Measurements from ENCODE around the gene PLPPR1.
"Not testable (repeated sequence)": the region's sequence is repeated elsewhere in the genome, so short reads cannot be mapped to it uniquely, and the experiment has no call there.

The PLPPR1 gene

GRCh38 chr9:101050650-101051049, 22.1 kb downstream of the PLPPR1 start:
- DNase-seq: no peak

DNA sequence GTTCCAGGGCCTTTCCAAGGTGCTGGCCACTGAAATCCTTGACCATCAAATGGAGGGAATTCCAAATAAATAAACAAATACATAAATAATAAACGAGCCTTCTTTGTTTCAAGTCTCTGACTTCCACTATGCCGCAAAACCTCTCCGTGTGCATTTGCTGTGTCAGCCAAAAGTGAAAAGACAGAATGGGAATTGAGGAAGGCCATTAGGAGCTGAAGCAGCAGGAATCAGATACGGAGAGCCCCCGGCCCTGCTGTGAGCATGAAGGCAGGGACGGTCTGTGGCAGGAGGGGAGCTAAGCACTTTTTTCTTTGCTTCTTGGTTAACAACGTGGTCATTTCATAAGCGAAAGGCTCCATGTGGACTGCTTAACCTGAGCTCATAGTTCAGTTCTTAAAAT, 26.1 kb downstream of the PLPPR1 start:
- DNase-seq: no peak

- DNase-seq: no peak
Measured at GRCh38 chr9:101055516-101055915, 27.0 kb downstream of the PLPPR1 start.

DNA sequence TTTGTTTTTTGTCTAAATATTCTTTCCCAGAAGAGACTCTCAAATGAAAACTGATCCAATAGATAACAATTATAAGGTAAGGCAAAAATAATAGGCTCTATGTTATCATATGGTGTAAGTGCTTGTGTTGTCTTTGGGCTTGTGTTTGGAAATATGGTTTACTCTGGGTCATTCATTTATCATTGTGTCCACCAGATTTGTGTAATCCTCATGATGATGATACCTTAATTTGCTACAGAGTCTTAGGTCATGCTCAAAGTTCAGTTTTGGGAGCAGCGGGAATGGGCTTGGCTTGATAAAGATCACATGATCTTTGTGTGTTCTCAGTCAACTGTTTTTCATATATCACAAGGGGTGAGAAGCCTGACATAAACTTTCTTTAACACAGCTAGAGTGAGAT, 34.2 kb downstream of the PLPPR1 start:
- DNase-seq: no peak

DNA sequence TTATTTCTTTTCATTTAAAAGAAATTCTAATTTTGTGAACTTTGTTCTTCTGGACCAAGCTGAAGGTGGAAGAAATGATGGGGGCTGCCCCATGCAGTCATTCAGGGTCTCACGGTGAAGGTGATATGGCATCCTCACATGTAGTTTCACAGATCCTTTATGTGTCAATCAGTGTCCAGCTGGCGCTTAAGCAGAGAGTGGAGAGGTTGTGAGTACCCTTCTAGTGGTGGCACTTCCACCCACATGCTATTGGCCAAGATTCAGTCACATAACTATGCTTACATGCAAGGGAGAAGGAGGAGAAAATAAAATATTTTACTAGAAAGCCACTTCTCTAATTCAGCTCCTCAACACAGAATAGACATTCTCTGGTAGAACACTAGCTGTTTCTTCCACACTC, 34.7 kb downstream of the PLPPR1 start:
- no peak for DNase-seq

- DNase-seq: no peak
Measured at GRCh38 chr9:101064206-101064605, 35.7 kb downstream of the PLPPR1 start.

DNA sequence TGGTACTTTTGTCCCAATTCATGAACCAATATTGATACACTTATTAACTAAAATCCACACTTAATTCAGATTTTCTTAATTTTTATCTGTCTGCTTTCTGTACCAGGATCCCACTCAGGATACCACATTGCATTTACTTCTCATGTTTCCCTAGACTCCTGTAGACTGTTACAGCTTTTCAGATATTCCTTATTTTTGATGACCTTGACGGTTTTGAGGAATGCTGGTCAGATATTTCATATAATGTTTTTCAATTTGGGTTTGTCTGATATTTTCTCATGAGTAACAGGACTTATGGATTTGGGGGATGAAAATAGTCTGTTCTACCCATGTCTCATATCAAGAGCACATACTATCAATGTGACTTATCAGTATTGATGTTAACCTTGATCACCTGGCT, 37.4 kb downstream of the PLPPR1 start:
- DNase-seq: no peak

DNA sequence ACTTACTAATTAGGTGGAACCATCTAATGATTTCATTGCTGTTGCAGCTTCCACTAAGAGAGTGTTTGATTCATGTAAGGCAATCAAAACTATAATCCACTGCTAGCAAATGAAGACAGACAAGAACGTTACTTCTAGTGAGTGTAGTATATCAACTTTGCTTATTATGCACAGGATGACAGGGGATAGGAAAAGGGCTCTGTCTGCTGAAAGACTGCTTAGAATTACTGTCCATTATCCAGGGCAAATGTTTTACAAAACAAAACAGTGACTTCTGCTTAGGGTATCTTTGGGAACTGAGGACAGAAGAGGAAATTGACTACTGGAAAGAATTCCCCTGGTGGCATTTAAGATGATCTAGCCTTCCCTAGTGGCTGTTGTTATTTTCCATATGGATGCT, 40.2 kb downstream of the PLPPR1 start:
- DNase-seq: no peak

GRCh38 chr9:101072259-101072658, 43.7 kb downstream of the PLPPR1 start:
- DNase-seq: no peak

- no peak for DNase-seq
Measured at GRCh38 chr9:101073122-101073521, 44.6 kb downstream of the PLPPR1 start.

- no peak for DNase-seq
Measured at GRCh38 chr9:101081641-101082040, 53.1 kb downstream of the PLPPR1 start.

- DNase-seq: no peak
Measured at GRCh38 chr9:101083448-101084202, 55.1 kb downstream of the PLPPR1 start.

DNA sequence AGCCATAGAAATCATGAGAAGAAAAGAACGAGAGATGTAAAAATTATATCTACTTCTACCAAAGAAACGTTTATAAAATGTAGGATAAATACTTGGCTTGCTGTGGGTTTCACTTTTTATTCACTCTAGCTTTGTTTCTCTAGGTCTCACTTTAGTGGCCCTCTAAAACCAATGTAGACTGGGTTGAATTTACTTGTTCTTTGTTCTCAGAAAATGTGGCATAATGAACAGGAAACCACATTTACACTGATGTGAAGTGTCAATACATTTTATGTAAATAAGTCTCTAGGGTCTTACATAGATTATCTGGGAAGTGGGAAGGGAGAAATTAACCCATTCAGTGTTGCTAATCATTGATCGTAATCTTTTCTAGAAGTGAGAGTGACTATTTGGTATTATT, 58.9 kb downstream of the PLPPR1 start:
- DNase-seq: no peak

DNA sequence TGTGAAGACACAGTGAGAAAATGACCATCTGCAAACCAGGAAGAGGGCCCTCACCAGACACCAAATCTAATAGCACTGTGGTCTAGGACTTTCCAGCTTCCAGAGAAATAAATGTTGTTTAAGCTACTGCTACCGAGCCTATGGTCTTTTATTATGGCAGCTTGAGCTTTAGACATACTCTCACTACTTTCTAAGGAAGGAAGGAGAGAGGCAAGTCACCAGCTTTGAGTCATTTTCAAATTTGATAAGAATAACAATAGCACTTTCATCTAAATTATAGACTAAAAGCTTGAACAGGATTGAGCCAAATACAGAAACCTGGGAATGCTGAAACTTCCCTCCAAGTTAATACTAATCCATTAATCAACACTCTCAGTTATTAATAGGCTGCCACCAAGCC, 64.4 kb downstream of the PLPPR1 start:
- no peak for DNase-seq

GRCh38 chr9:101093620-101094019, 65.1 kb downstream of the PLPPR1 start:
- DNase-seq: peak; percentile 76

- DNase-seq: no peak
Measured at GRCh38 chr9:101094686-101095085, 66.2 kb downstream of the PLPPR1 start.

- no peak for DNase-seq
Measured at GRCh38 chr9:101097210-101097609, 68.7 kb downstream of the PLPPR1 start.

- no peak for DNase-seq
Measured at GRCh38 chr9:101098392-101098791, 69.9 kb downstream of the PLPPR1 start.

DNA sequence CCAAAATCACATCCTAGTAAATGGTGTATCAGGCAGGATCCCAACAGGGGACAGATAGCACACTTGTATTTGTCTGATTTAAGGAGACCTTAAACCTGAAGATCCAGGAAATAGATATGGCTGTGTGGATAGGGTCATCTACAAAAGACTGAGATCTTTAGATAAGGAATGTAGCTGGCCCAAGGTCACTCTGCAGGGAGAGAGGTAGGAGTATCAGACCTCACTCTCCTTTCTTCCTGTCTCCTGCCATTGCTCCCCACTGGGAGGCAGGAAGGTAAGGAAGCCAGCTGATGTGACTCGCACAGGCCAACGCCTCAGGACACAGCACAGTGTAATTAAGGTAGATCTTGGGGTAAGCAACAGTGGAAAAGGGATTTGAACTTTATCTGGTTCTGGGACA, 85.8 kb downstream of the PLPPR1 start:
- no peak for DNase-seq

DNA sequence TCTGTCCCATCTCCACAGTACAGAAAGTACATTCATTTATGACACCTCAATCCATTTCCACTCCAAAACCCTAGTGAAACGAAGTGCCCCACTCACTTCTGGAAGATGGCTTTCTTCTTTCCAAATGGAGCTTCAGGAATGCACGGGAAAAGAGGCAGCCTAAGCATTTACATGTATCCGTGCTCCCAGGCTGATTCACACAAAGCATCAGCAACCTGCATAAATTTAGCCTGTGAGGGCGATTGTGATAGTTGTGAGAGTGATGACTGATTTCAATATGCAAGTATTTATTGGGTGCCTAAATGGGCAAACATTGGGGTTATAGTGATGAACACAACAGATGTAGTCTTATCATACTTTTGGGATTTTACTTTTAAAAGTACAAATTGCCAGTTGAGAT, 86.6 kb downstream of the PLPPR1 start:
- DNase-seq: no peak

GRCh38 chr9:101117161-101117560, 88.6 kb downstream of the PLPPR1 start:
- DNase-seq: no peak

DNA sequence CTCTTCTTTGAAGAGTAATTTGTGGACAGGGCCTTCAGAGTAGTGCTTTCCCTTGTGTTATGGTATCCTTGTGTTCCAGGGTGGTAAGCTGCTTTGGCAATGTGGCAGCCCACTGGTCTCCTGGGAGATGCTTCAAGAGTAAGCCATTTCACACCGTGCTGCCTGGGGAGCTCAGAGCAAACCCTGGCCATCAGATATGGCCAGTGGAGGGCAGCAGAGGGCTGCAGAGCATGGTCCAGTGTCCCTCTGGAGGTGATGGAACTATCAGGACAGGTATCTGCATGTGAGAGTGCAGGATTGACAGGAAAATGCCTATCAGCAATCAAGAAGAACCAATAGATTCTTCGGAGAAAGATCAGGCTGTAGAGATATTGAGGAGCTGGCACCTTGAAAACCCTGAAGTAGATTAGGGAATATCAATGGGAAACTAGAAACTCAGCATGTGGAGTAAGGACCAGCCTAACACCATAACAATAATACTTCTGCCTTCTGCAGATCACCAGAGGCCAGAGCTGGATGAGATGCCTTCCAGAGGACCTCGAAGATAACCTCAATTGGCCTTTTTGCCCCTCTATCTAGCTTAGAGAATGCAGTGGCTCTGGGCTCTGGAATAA, 90.8 kb downstream of the PLPPR1 start:
- DNase-seq: peak; percentile 26

GRCh38 chr9:101121836-101122399, 93.4 kb downstream of the PLPPR1 start:
- no peak for DNase-seq

DNA sequence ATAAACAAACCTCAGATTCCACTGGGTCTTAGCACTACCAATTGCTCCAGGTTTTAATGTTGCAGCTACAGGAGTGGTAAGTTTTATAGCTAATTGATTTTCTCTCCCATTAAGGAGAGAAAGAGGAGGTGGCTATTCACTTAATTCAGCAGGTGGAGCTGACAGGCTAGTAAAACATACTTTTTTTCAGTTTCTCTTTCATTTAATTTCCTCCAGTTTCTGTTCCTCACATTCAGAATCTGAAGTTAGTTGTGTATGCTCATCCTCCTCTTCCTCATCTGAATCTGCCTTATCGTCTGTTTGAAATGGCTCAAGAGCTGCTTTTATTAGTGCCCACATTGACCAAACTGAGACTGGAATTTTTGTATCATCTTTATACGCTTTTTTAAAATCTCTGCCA, 98.0 kb downstream of the PLPPR1 start:
- no peak for DNase-seq

DNA sequence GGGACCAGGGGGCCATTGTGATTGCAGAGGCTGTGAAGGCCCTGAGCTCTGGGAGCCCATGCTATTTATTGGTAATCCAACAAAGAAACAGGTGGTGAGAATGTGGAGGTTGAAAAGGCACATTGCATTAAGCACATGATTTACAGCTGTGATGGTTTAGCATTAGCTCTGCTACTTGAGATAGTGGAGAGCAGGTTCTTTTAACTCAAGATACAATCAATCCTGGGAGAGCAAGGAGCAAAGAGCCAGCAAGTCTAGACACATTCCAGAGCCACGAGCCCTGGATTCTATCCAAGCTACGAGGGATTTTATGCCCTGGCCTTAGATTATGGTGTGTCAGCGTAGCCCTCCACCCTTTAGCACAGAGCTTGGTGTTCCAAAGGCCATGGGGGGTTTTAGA, 98.8 kb downstream of the PLPPR1 start:
- not testable (repeated sequence) for DNase-seq
